Ascending aorta (tissue), 2 donors: ENCODE results near the gene INKA2. TPM values are rescaled to one million over a fixed set of nuclear protein-coding genes. Genes with fewer than 3 reads are reported as not detected.
"Not testable (repeated sequence)": the region's sequence is repeated elsewhere in the genome, so short reads cannot be mapped to it uniquely, and the experiment has no call there.

Experiments used
- DNase-seq, 2 donors: peaks; one replicate each; pipeline ENCODE4 v3.0.0-alpha.2; 2019; ENCODE audit warnings: low spot score in 2 of 2
- H3K27ac ChIP-seq, 2 donors: fragments of 200-600 bp; sonication (generic); one replicate each; pipeline ENCODE4 v1.5.1; 2016 to 2017; ENCODE audit warnings: mild to moderate bottlenecking in 1 of 2
- H3K27me3 ChIP-seq: fragments of 200-600 bp; sonication (generic); one replicate; pipeline ENCODE4 v1.5.1; 2017
- H3K36me3 ChIP-seq, 2 donors: fragments of 200-600 bp; sonication (generic); one replicate each; pipeline ENCODE4 v1.5.1; 2016
- H3K4me1 ChIP-seq, 2 donors: fragments of 200-600 bp; sonication (generic); one replicate each; pipeline ENCODE4 v1.5.1; 2016 to 2017; ENCODE audit warnings: mild to moderate bottlenecking in 1 of 2
- H3K4me3 ChIP-seq, 2 donors: fragments of 200-600 bp; sonication (generic); one replicate each; pipeline ENCODE4 v1.5.1; 2016 to 2017; ENCODE audit warnings: mild to moderate bottlenecking in 1 of 2
- H3K9me3 ChIP-seq, 2 donors: fragments of 200-600 bp; sonication (generic); one replicate each; pipeline ENCODE4 v1.5.1; 2016
- intact Hi-C: fragments of 100-400 bp; cut with DNase I; formaldehyde crosslinking; loops from one replicate; pipeline ENCODE4 v1.15.1; 2023
- total RNA-seq: library from RNA; depleted of rRNA; stranded (reverse); fragments of >200 nt; gene quantifications from one replicate; pipeline ENCODE4 v1.1.0, GENCODE V29; 2016
- TF ChIP-seq, protein P1 (sequence below), 3 experiments: fragments of 200-600 bp in 2 of 3; fragments of 450-650 bp in 1 of 3; sonication (generic) in 2 of 3; IDR thresholded peaks; one replicate each; pipeline ENCODE4 v1.5.1; 2016 to 2019; ENCODE audit warnings: antibody characterized with exemption in 3 of 3, mild to moderate bottlenecking in 1 of 3, moderate library complexity in 1 of 3

Gene INKA2
- total RNA-seq, 1 donor from 2014 or later, result not detected

DNA sequence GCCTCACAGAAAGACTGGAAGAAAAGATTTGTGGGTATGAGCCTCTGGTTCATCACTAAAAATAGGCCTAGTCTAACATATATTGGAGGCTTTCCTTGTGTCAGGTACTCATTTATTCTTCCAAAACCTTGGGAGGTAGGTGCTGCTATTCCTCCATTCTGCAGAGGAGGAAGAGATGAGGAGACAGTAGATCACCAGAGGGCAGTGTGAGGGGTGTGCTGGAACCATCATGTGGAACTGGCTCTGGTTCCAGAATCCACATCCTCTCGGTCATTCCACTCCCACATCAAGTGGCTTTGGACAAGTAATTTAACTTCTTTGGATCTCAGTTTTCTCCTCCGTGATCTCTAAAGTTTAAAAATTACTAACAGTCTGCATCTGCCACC is 7.4 kb upstream of the INKA2 start:
- no peaks in the 10 kb centered on the region for H3K27me3 ChIP-seq
- no peaks in the 10 kb centered on the region for H3K4me1 ChIP-seq
- no peak overlapping the region for H3K27ac ChIP-seq
- H3K9me3 ChIP-seq, result no peaks in the 10 kb centered on the region
- H3K4me3 ChIP-seq, result no peak overlapping the region
- H3K36me3 ChIP-seq, result no peaks in the 10 kb centered on the region
- intact Hi-C loops, result no loop called here
- TF ChIP-seq, protein P1, sequence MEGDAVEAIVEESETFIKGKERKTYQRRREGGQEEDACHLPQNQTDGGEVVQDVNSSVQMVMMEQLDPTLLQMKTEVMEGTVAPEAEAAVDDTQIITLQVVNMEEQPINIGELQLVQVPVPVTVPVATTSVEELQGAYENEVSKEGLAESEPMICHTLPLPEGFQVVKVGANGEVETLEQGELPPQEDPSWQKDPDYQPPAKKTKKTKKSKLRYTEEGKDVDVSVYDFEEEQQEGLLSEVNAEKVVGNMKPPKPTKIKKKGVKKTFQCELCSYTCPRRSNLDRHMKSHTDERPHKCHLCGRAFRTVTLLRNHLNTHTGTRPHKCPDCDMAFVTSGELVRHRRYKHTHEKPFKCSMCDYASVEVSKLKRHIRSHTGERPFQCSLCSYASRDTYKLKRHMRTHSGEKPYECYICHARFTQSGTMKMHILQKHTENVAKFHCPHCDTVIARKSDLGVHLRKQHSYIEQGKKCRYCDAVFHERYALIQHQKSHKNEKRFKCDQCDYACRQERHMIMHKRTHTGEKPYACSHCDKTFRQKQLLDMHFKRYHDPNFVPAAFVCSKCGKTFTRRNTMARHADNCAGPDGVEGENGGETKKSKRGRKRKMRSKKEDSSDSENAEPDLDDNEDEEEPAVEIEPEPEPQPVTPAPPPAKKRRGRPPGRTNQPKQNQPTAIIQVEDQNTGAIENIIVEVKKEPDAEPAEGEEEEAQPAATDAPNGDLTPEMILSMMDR (IDR thresholded peaks at IDR 0.05), result no peak
- no peak for DNase-seq

GRCh38 chr1:111745675-111746613 is 6.7 kb upstream of the INKA2 start:
- Histone ChIP-seq H3K4me1 (no peaks in the 10 kb centered on the region), H3K36me3 (no peaks in the 10 kb centered on the region), H3K27ac (no peak overlapping the region), H3K9me3 (no peaks in the 10 kb centered on the region), H3K27me3 (no peaks in the 10 kb centered on the region), H3K4me3 (no peak overlapping the region)
- TF ChIP-seq, protein P1 (IDR thresholded peaks at IDR 0.05), result no peak
- no peak for DNase-seq
- intact Hi-C loops, result no loop called here

DNA sequence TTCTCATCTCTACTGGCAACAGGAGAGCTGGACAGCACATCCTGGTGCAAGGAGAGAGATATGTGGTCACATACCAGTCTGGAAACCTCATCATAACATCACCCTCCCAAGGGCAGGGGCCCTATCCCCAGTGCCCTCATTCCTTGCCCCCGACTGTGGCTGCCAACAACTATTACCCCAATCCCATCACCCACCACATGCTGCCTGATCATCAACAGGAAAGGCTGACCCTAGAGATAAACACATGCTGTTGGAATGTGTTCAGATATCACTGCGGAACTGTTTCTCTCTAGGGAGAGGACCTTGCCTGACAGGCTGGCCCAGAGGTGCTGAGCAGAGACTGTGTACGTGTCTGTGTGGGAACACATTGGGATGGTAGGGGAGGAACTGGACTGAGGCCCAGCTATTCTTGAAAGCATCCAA is 4.5 kb upstream of the INKA2 start:
- Histone ChIP-seq H3K4me1 (no peaks in the 10 kb centered on the region), H3K27ac (no peak overlapping the region), H3K4me3 (no peak overlapping the region), H3K9me3 (no peaks in the 10 kb centered on the region), H3K27me3 (no peaks in the 10 kb centered on the region), H3K36me3 (no peaks in the 10 kb centered on the region)
- DNase-seq, result no peak
- intact Hi-C loops, result no loop called here
- TF ChIP-seq, protein P1 (IDR thresholded peaks at IDR 0.05), result no peak

DNA sequence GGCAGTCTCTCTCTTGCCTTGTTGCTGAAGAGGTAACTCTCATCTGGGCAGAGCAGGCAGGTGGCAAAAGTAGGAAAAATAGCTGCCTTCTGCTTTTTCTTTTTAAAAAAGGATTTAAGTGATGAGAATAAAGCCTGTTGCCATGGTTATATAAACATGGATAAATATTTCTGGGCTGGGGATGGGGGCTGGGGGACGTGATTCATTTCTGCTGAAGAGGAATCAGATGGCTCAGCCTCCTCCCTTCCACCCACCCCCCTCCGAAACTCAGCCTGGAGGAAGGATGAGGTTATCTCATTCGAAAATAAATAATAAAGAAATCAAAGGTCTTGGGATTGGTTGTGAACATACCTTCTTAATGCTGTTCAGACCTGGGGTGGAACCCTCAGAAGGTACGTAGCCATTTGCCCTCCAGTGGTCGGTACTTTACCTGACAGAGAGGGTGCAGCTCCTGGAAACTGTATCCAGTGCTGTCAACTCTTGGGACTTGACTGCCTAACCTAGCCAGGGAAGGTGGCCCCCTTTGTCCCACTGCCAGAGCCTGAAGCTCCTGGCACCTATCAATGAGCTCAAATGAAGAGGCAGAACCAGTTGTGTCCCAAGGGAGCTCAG is 3.8 kb upstream of the INKA2 start:
- TF ChIP-seq, protein P1 (IDR thresholded peaks at IDR 0.05), result no peak
- Histone ChIP-seq H3K4me3 (no peak overlapping the region), H3K27ac (no peak overlapping the region), H3K4me1 (peaks cover 0 to 1% of the 10 kb centered on the region in 2 donors), H3K36me3 (no peaks in the 10 kb centered on the region), H3K9me3 (no peaks in the 10 kb centered on the region), H3K27me3 (no peaks in the 10 kb centered on the region)
- intact Hi-C loops, result no loop called here
- DNase-seq, result no peak

DNA sequence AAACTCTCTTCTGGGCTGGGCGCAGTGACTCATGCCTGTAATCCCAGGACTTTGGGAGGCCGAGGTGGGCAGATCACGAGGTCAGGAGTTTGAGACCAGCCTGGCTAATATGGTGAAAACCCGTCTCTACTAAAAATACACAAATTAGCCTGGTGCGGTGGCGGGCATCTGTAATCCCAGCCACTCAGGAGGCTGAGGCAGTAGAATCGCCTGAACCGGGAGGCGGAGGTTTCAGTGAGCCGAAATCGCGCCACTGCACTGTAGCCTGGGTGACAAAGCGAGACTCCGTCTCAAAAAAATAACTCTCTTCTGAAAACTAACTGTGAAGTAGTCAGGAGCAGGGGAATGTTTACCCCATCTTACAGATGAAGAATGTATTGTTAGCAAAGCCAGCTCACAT is 3.1 kb upstream of the INKA2 start:
- H3K27me3 ChIP-seq, H3K4me3 ChIP-seq, H3K36me3 ChIP-seq, DNase-seq, intact Hi-C loops, H3K27ac ChIP-seq, H3K4me1 ChIP-seq, H3K9me3 ChIP-seq: not testable (repeated sequence)
